ENCODE data around the gene CLDN14. TPM values are rescaled to one million over a fixed set of nuclear protein-coding genes. Genes with fewer than 3 reads are reported as not detected.

The CLDN14 gene
- total RNA-seq, 1 experiment from 2014 or later: not detected

GRCh38 chr21:36499578-36500471, 19.9 kb upstream of the CLDN14 start:
- no peak overlapping the region for H3K4me3 Mint-ChIP-seq
- Histone ChIP-seq H3K23ac (ENCODE audit: insufficient read length, low read depth, low read length) (no peak overlapping the region), H4K5ac (ENCODE audit: insufficient read length, low read depth, low read length) (no peak overlapping the region), H4K8ac (replicated peaks; ENCODE audit: insufficient read length, low read depth, low read length) (no peak overlapping the region), H4K20me1 (ENCODE audit: control insufficient read depth, insufficient read depth, insufficient read length) (no peaks in the 10 kb centered on the region), H3K27me3 (ENCODE audit: insufficient read depth, low read length) (no peaks in the 10 kb centered on the region), H3K18ac (ENCODE audit: insufficient read length, low read depth, low read length) (no peak overlapping the region), H3K9me3 (ENCODE audit: control insufficient read depth, low read depth, low read length) (no peaks in the 10 kb centered on the region), H3K4ac (ENCODE audit: low read depth, low read length) (no peak overlapping the region), H2BK5ac (ENCODE audit: insufficient read length, low read length) (no peak overlapping the region), H2BK20ac (ENCODE audit: low read depth, low read length, poor library complexity, severe bottlenecking) (no peak overlapping the region), H2AFZ (ENCODE audit: low read length) (no peak overlapping the region), H2BK120ac (ENCODE audit: low read depth, low read length, poor library complexity, severe bottlenecking) (no peak overlapping the region), H3K79me1 (ENCODE audit: insufficient read depth, low read depth, low read length, poor library complexity, severe bottlenecking) (no peaks in the 10 kb centered on the region), H3K23me2 (ENCODE audit: insufficient read length, low read depth, low read length, poor library complexity, severe bottlenecking) (no peaks in the 10 kb centered on the region), H3K9ac (ENCODE audit: extremely low read depth, insufficient read length, low read length) (no peak overlapping the region), H3K14ac (ENCODE audit: insufficient read depth, low read length) (no peak overlapping the region), H3K27ac (ENCODE audit: insufficient read length, low read depth, low read length) (no peak overlapping the region), H3T11ph (ENCODE audit: low read length) (no peak overlapping the region), H3K56ac (ENCODE audit: insufficient read length, low read depth, low read length) (no peak overlapping the region), H3K4me2 (ENCODE audit: insufficient read depth, insufficient read length, low read length) (no peak overlapping the region), H4K91ac (ENCODE audit: insufficient read length, low read depth, low read length) (no peak overlapping the region), H3K79me2 (ENCODE audit: insufficient read depth, low read length) (no peaks in the 10 kb centered on the region), H2AK5ac (ENCODE audit: insufficient read length, low read length) (no peak overlapping the region), H2BK15ac (ENCODE audit: low read depth, low read length) (no peak overlapping the region), H3K4me1 (ENCODE audit: insufficient read depth, low read length) (no peaks in the 10 kb centered on the region), H2BK12ac (ENCODE audit: insufficient read length, low read depth, low read length) (no peak overlapping the region)
- no peak for TF ChIP-seq CTCF (conservative IDR thresholded peaks at IDR 0.05)
- no peaks in the 10 kb centered on the region; a peak in 1 of 7 replicates for H3K36me3 Mint-ChIP-seq (ENCODE audit: insufficient read depth in 1 of 3, low read depth in 3 of 3)
- peaks cover 3 to 4% of the 10 kb centered on the region in 2 experiments; a peak in 2 of 4 replicates for H3K4me1 Mint-ChIP-seq
- H3K9me3 Mint-ChIP-seq: peaks cover 2 to 6% of the 10 kb centered on the region in 2 experiments; a peak in 2 of 5 replicates
- DNase-seq: no peak
- no CpG with 5 or more reads among the region's 25 CpGs for WGBS (ENCODE audit: extremely low coverage, insufficient read length, low lambda C conversion rate)
- peaks cover 2% of the 10 kb centered on the region; the same call in 1 of the 2 replicates for H3K27me3 Mint-ChIP-seq (ENCODE audit: low read depth)
- H3K27ac Mint-ChIP-seq: no peak overlapping the region

Data from H9 (cell line).